Esophagus (tissue), 2 donors: ENCODE measurements around the gene LRATD1. TPM values are rescaled to one million over a fixed set of nuclear protein-coding genes. Genes with fewer than 3 reads are reported as not detected.
A peak's percentile ranks its signal among the peaks of the same experiment; 100 is the strongest.

ENCODE experiments used
- H3K27ac ChIP-seq, 2 donors: one replicate each; pipeline ENCODE4 v1.5.1; 2013; ENCODE audit warnings: low read depth in 2 of 2, mild to moderate bottlenecking in 2 of 2, inconsistent platforms in 1 of 2, low read length in 1 of 2, moderate library complexity in 1 of 2
- H3K27me3 ChIP-seq, 2 donors: one replicate each; pipeline ENCODE4 v1.6.1; 2013; ENCODE audit warnings: low read length in 2 of 2, control low read depth in 1 of 2, mild to moderate bottlenecking in 1 of 2; ENCODE audit not compliant: insufficient read depth in 2 of 2, control insufficient read depth in 1 of 2
- H3K36me3 ChIP-seq, 2 donors: one replicate each; pipeline ENCODE4 v1.6.1; 2013; ENCODE audit warnings: low read length in 1 of 2; ENCODE audit not compliant: control insufficient read depth in 2 of 2, insufficient read depth in 2 of 2
- H3K4me1 ChIP-seq, 2 donors: one replicate each; pipeline ENCODE4 v1.6.1; 2013; ENCODE audit warnings: low read length in 1 of 2; ENCODE audit not compliant: control insufficient read depth in 2 of 2, insufficient read depth in 2 of 2
- H3K4me3 ChIP-seq, 2 donors: one replicate each; pipeline ENCODE4 v1.5.1; 2013; ENCODE audit warnings: low read length in 2 of 2, mild to moderate bottlenecking in 2 of 2, low read depth in 1 of 2, moderate library complexity in 1 of 2
- H3K9me3 ChIP-seq, 2 donors: one replicate each; pipeline ENCODE4 v1.6.1; 2013; ENCODE audit warnings: mild to moderate bottlenecking in 2 of 2, low read depth in 1 of 2, low read length in 1 of 2, moderate library complexity in 1 of 2; ENCODE audit not compliant: control insufficient read depth in 2 of 2, insufficient read depth in 1 of 2
- WGBS, 2 donors: extraction: QIAGEN DNeasy Blood & Tissue Kit; methylation state at CpG; one replicate each; pipeline ENCODE4 v1.1.7; 2013; 5-methylcytosine and 5-hydroxymethylcytosine counted together
- polyA plus RNA-seq, 2 donors: library from polyadenylated mRNA; stranded (reverse); fragments of 200-250 nt; gene quantifications; one replicate each; pipeline ENCODE4 v1.2.3, GENCODE V29; 2013
- donor health status: healthy with polysubstance abuse.
- donor health status: Bipolar disorder and iron deficiency.

The LRATD1 gene
- polyA plus RNA-seq, 2 donors: 23.1 to 25.8 TPM

- Histone ChIP-seq H3K27me3 (no peaks in the 10 kb centered on the region), H3K4me1 (no peaks in the 10 kb centered on the region), H3K4me3 (peak overlapping the region; percentile 59 to 64), H3K27ac (no peak overlapping the region), H3K9me3 (no peaks in the 10 kb centered on the region), H3K36me3 (no peaks in the 10 kb centered on the region)
- WGBS, 2 donors: 56 to 62% methylated on average over 3 of the region's 3 CpGs
Measured at GRCh38 chr2:14631406-14632040, 994 bp upstream of the LRATD1 start.

- Histone ChIP-seq H3K9me3 (no peaks in the 10 kb centered on the region), H3K27ac (peak overlapping the region; percentile 67 to 88), H3K36me3 (no peaks in the 10 kb centered on the region), H3K27me3 (no peaks in the 10 kb centered on the region), H3K4me1 (no peaks in the 10 kb centered on the region), H3K4me3 (peak overlapping the region; percentile 59 to 64)
- WGBS, 2 donors: 3 to 4% methylated on average over 13 of the region's 13 CpGs
Measured at GRCh38 chr2:14633061-14633460, 544 bp downstream of the LRATD1 start.

- Histone ChIP-seq H3K27me3 (no peaks in the 10 kb centered on the region), H3K4me1 (no peaks in the 10 kb centered on the region), H3K36me3 (no peaks in the 10 kb centered on the region), H3K27ac (peak overlapping the region; percentile 67 to 88), H3K9me3 (no peaks in the 10 kb centered on the region), H3K4me3 (peak overlapping the region; percentile 59 to 64)
- WGBS, 2 donors: 5% methylated on average over 41 to 42 of the region's 42 CpGs
Measured at GRCh38 chr2:14633461-14634181, 1.1 kb downstream of the LRATD1 start.

- Histone ChIP-seq H3K36me3 (no peaks in the 10 kb centered on the region), H3K9me3 (no peaks in the 10 kb centered on the region), H3K27me3 (no peaks in the 10 kb centered on the region), H3K4me1 (no peaks in the 10 kb centered on the region), H3K4me3 (peak overlapping the region; percentile 59 to 64), H3K27ac (peak overlapping the region; percentile 67 to 88)
- 1 to 5% methylated on average over 31 of the region's 31 CpGs for WGBS, 2 donors
Measured at GRCh38 chr2:14634182-14634488, 1.6 kb downstream of the LRATD1 start.

GRCh38 chr2:14634489-14635390, 2.2 kb downstream of the LRATD1 start:
- WGBS, 2 donors: 3% methylated on average over 73 to 81 of the region's 81 CpGs
- no peaks in the 10 kb centered on the region for H3K4me1 ChIP-seq
- H3K27me3 ChIP-seq: no peaks in the 10 kb centered on the region

GRCh38 chr2:14635391-14635871, 2.9 kb downstream of the LRATD1 start:
- H3K27ac ChIP-seq: peak overlapping the region; percentile 67 to 91
- no peaks in the 10 kb centered on the region for H3K4me1 ChIP-seq
- WGBS, 2 donors: 0 to 1% methylated on average over 24 of the region's 24 CpGs
- no peaks in the 10 kb centered on the region for H3K36me3 ChIP-seq
- H3K27me3 ChIP-seq: no peaks in the 10 kb centered on the region
- no peaks in the 10 kb centered on the region for H3K9me3 ChIP-seq
- peak overlapping the region; percentile 59 to 64 for H3K4me3 ChIP-seq

More at GRCh38 chr2:14634489-14635390, 2.2 kb downstream of the LRATD1 start:
- Histone ChIP-seq H3K27ac (peak overlapping the region; percentile 67 to 91), H3K4me3 (peak overlapping the region; percentile 59 to 64), H3K9me3 (no peaks in the 10 kb centered on the region), H3K36me3 (no peaks in the 10 kb centered on the region)

GRCh38 chr2:14638488-14638887, 6.0 kb downstream of the LRATD1 start:
- no peaks in the 10 kb centered on the region for H3K36me3 ChIP-seq
- H3K27me3 ChIP-seq: no peaks in the 10 kb centered on the region
- no peak overlapping the region for H3K27ac ChIP-seq
- H3K9me3 ChIP-seq: no peaks in the 10 kb centered on the region
- H3K4me1 ChIP-seq: no peaks in the 10 kb centered on the region
- WGBS, 2 donors: 87 to 91% methylated on average over 2 of the region's 2 CpGs
- no peak overlapping the region for H3K4me3 ChIP-seq

- no peaks in the 10 kb centered on the region for H3K4me1 ChIP-seq
- H3K4me3 ChIP-seq: no peak overlapping the region
- H3K9me3 ChIP-seq: no peaks in the 10 kb centered on the region
- no peak overlapping the region for H3K27ac ChIP-seq
- WGBS, 2 donors: 85 to 87% methylated on average over 4 of the region's 4 CpGs
- H3K36me3 ChIP-seq: no peaks in the 10 kb centered on the region
- no peaks in the 10 kb centered on the region for H3K27me3 ChIP-seq
Measured at GRCh38 chr2:14641116-14641515, 8.6 kb downstream of the LRATD1 start.

GRCh38 chr2:14642499-14642898, 10.0 kb downstream of the LRATD1 start:
- 85 to 91% methylated on average over 4 of the region's 4 CpGs for WGBS, 2 donors

More at GRCh38 chr2:14642499-14642898, 10.0 kb downstream of the LRATD1 start:
- no peaks in the 10 kb centered on the region for H3K27me3 ChIP-seq
- no peaks in the 10 kb centered on the region for H3K4me1 ChIP-seq
- H3K4me3 ChIP-seq: no peak overlapping the region
- H3K9me3 ChIP-seq: no peaks in the 10 kb centered on the region
- H3K27ac ChIP-seq: no peak overlapping the region
- H3K36me3 ChIP-seq: no peaks in the 10 kb centered on the region
